ENCODE data around the gene TUBGCP6.
A peak's percentile ranks its signal among the peaks of the same experiment; 100 is the strongest.
"Not testable (repeated sequence)": the region's sequence is repeated elsewhere in the genome, so short reads cannot be mapped to it uniquely, and the experiment has no call there.

The TUBGCP6 gene

DNA sequence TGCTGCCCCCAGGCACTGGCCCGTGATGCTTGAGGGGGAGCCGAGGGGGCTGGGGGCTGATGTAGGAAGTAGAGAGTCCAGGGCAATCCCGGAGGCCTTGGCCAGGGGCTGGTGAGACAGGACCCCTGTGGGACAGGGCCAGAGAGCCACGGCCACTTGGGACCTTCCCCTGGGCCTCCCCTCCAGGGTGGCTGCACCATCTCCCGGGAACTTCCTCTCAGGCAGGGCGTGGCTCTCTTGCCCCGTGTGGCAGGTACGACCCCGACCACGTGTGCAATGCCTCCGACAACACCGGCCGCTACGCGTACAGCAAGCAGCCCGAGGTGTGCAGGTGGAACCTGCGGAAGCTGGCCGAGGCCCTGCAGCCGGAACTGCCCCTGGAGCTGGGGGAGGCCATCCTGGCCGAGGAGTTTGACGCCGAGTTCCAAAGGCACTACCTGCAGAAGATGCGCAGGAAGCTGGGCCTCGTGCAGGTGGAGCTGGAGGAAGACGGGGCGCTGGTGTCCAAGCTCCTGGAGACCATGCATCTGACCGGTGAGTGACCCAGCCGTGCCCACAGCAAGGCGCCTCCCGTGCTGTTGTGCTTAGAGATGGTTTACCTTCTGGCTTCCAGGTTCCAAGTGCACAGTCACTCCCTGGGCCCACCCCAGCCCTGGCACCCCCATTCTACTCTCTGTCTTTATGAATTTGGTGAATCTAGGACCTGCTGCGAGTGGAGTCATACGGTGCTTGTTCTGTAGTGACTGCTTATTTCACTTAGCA, 34.3 kb downstream of the TUBGCP6 start:
- DNase-seq (ENCODE audit: low read depth in 2 of 2), result no peak

DNA sequence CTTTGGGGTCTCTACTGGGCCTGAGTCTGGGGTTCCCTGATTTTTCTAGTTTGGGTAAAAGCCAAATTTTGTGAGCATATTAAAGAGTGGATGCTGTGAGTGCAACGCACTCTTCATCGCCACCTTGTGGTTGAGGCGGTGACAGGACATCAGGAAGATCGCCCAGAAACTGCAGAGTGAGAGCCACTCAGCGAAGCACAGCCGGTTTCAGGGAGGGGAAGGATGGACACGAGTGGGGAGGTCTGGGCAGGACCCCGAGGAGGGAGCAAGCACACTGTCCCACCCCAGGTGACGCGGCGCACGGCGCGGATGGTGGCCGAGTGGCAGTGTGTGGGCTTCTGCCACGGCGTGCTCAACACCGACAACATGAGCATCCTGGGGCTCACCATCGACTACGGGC, 34.9 kb downstream of the TUBGCP6 start:
- DNase-seq (ENCODE audit: low read depth in 2 of 2), result peak in 1 of 2 donors; percentile 45

DNA sequence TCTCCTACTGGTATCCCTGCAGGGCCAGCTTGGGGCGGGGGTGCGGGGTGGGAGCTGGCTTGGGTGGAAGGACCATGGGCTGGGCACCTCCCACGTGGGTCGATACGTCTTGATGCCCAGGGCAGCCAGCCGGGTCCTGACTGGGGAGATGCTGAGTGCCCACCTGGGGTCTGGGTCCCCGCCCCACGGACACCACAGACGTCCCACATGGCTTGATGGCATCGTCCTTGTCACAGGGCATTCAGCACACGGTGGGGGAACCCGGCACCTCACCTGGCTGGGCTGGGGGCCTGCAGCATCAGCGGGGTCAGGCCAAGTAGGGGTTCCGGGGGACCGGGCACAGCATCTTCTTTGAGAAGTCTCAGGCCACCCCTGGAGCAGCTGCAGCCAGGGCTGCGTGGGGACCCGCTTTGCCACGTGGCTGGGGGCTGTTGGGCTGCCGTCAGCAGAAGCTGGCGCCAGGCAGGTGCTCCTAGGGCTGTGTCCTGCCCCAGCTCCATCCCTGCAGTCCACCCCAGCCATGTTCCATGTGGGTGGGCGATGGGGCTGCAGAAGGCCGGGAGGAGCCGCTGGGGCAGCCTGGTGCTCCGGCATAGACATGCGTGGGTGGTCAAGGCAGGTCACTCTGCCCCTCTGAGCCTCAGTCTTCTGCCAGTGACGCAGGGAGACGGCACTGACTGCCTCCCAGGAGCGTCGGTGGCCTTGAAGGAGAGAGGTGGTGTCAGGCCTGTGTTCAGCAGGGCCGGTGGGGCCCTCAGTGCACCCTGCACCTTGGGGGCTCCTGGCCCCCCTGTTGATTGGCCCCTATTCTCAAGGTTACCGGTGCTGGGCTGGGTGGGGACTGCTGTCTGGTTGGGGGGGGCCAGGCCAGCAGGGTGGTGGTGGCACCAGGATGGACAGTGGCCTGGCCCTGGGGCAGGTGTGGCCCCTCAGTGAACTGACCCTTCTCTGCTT, 35.6 kb downstream of the TUBGCP6 start:
- DNase-seq (ENCODE audit: low read depth in 2 of 2), result no peak

- DNase-seq (ENCODE audit: low read depth in 2 of 2), result no peak
These were observed 36.3 kb downstream of the TUBGCP6 start for GRCh38 chr22:50208430-50208938.

- DNase-seq (ENCODE audit: low read depth in 2 of 2), result no peak
These were observed 37.3 kb downstream of the TUBGCP6 start for GRCh38 chr22:50207383-50208140.

DNA sequence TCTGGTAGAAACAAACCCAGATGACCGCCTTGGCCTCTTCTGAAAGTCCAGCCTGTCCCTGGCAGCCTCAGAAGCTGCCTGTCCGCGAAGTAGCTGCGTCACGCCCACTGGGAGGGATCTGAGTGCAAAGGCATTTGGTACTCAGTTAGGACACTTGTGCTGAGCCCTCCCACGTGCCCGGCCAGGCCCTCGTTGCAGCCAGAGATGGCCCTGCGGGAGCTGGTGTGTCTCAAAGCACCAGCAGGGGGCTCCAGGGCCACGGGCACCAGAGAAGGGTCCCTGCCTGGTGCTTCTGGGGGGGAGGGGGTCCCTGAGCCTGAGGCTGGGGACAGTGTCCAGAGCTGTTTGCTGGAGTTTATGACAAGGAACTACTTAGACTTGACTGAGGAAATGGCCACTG, 38.2 kb downstream of the TUBGCP6 start:
- no peak for DNase-seq (ENCODE audit: low read depth in 2 of 2)

DNA sequence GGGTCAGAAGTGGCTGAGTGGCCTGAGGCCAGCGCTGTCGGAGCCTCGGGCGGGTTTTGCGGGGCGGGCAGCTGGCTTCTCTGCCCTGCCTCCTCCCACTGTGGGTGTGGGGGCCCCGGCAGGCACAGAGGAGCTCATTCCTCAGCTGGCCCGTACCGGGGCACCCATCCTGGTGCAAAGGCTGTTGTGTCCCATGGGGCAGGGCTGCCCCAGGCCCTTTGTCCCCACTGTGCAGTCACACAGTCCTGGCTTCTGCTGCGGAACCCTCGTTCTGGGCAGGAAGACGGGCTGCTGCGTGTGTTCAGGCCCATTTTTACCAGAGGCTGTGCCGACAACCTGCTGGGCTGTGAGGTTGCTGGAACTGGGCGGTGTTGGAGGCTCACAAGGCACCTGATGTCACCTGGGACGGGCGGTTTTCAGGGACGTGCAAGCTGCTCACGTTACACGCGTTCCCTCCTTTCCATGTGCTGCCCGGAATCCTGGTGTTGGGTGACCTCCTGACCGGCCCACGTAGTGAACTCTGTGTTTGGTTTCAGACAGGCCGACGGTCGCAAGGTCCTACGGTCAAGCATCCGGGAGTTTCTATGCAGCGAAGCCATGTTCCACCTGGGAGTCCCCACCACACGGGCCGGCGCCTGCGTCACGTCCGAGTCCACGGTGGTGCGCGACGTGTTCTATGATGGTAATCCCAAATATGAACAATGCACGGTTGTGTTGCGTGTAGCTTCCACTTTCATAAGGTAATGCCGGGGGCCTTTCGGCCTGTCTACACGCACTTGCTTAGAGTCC, 38.8 kb downstream of the TUBGCP6 start:
- no peak for DNase-seq (ENCODE audit: low read depth in 2 of 2)

DNA sequence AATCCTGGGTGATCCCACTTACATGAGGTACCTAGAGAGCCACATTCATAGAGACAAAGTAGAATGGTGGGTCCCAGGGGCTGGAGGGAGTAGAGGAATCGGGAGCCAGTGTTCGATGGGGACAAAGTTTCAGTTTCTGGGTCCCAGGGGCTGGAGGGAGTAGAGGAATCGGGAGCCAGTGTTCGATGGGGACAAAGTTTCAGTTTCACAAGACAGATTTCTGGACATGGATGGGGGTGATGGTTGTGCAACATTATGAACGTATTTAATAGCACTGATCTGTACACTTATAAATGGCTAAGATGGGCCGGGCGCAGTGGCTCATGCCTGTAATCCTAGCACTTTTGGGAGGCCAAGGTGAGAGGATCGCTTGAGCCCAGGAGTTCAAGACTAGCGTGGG, 39.8 kb downstream of the TUBGCP6 start:
- DNase-seq (ENCODE audit: low read depth in 2 of 2), result not testable (repeated sequence)

- no peak for DNase-seq (ENCODE audit: low read depth in 2 of 2)
These were observed 40.3 kb downstream of the TUBGCP6 start for GRCh38 chr22:50204571-50204970.

GRCh38 chr22:50203288-50203687, 41.5 kb downstream of the TUBGCP6 start:
- DNase-seq (ENCODE audit: low read depth in 2 of 2), result no peak

- no peak for DNase-seq (ENCODE audit: low read depth in 2 of 2)
These were observed 42.6 kb downstream of the TUBGCP6 start for GRCh38 chr22:50202130-50202666.

DNA sequence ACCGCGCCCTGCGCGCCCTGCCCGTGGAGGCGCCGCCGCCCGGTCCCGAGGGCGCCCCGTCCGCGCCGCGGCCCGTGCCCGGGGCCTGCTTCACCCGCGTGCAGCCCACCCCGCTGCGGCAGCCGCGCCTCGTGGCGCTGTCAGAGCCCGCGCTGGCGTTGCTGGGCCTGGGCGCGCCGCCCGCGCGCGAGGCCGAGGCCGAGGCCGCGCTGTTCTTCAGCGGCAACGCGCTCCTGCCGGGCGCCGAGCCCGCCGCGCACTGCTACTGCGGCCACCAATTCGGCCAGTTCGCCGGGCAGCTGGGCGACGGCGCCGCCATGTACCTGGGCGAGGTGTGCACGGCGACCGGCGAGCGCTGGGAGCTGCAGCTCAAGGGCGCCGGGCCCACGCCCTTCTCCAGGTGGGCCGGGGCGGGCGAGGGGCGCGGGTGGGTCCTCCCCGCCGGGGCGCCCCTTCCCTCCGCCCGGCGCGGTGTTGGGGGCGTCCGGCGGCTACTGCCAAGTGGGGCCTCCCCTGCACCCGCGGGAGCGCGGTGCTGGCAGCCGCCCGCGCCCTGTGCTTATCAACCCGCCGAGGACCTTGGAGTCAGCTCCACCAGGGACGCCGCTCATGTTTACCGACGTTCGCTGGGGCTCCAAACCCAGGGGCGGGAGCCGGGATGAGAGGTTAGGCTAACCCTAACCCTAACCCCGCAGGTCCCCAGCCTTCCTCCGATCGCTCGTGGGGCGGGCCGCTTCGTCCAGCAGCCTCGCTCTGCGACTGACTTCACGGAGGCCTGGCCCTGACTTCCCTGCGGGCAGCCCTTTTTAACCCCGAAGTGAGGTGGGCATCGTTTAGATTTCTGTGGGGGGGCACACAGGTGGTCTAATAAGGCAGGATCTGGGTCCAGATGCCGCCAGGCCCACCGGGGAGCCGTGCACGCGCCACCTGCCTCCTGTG, 43.4 kb downstream of the TUBGCP6 start:
- DNase-seq (ENCODE audit: low read depth in 2 of 2), result no peak

- peak; percentile 82 to 83 for DNase-seq (ENCODE audit: low read depth in 2 of 2)
These were observed 44.2 kb downstream of the TUBGCP6 start, which contains the start of gene SELENOO for GRCh38 chr22:50200461-50201190. TSS of gene SELENOO (plus strand) at chr22:50201011. CDS start at chr22:50201037, 26 bp downstream.

DNA sequence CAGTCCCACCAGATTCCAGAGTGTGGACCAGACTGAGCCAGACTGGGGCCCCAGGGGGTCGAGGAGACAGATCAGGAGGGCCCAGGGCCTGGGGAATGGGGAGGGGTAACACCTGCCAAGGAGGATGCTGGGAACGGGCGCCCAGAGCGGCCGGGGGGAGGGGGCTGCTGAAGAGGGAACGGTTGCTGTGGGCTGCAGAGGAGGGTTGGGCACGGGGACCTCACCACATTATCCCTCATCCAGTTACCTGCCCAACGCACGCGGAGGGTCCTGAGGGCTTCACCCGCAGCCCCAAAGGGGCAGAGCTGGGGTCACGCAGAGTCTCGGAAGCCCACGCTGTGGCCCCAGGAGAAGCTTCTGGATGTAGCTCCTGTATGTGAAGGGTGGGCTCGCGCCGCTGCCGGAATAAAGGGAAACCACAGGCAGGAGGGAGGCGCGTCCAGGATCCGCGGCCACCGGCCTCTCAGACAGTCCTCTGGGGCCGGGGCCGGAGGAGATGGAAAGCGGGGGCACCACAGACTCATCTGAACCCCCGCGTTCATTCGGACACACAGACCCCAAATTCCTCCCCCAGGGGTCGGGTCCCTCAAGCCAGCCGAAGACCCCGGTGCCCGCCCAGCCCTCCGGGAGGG, 44.9 kb downstream of the TUBGCP6 start:
- no peak for DNase-seq (ENCODE audit: low read depth in 2 of 2)

DNA sequence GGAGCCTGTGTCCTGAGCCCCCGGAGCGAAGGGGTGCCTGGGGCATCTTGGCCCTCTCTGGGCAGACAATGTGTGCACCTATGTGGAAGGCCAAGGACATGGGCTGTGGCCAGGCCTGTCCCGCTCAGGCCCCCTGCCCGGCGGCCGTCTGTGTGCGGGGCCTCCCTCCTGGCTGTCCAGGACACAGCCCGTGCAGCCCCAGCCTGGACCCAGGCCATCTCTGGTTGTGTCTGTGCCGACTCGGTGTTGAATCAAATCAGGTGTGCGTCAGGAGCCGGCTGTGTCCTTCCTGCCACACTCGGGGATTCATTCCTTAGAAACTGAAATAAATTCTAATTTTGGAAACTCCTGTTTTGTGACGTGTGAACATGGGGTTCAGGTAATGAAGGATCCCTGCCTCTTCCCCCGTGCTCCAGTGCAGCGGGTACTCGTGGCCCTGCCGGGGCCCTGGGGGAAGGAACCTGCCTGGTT, 45.5 kb downstream of the TUBGCP6 start:
- DNase-seq (ENCODE audit: low read depth in 2 of 2), result no peak

DNA sequence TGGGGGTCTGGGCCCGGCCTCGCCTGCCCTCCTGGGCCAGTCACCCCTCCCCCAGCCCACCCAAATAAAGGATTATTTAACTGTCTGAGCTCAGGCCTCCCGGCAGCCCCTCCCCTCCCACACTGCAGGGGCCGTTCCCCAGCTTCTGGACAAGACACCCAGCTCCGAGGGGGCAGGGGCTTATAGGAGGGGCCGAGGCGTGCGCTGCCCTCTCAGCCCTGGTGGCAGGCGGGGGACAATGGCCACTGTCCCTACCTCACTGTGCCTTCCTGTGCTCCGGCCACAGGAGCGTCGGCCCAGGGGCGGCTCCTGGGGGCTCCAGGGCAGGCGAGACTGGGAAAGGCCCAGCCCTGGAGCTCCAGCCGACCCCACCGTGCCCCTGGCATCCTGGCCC, 46.2 kb downstream of the TUBGCP6 start:
- no peak for DNase-seq (ENCODE audit: low read depth in 2 of 2)

- no peak for DNase-seq (ENCODE audit: low read depth in 2 of 2)
These were observed 46.8 kb downstream of the TUBGCP6 start for GRCh38 chr22:50197856-50198623.

All from stimulated activated CD8-positive, alpha-beta memory T cell treated with anti-CD3 and anti-CD28 coated beads, Interleukin-15, amount 100 ng/mL, for 4 hours (primary cell).